GM21381 (cell line): ENCODE measurements around the gene FMNL2.

ENCODE experiments used
- ATAC-seq: cut with Tn5 transposase; IDR thresholded peaks from one replicate; pipeline ENCODE4 v1.9.1; 2021; ENCODE audit warnings: mild to moderate bottlenecking, moderate library complexity; ENCODE audit not compliant: unreplicated experiment

The FMNL2 gene

GRCh38 chr2:152337511-152337903 is 2.5 kb downstream of the FMNL2 start:
- no peak for ATAC-seq

- no peak for ATAC-seq
Measured at GRCh38 chr2:152339556-152340286, 4.7 kb downstream of the FMNL2 start.

GRCh38 chr2:152342259-152343046 is 7.5 kb downstream of the FMNL2 start:
- no peak for ATAC-seq

GRCh38 chr2:152343426-152343825 is 8.5 kb downstream of the FMNL2 start:
- no peak for ATAC-seq

- ATAC-seq: no peak
Measured at GRCh38 chr2:152344579-152345195, 9.7 kb downstream of the FMNL2 start.

- no peak for ATAC-seq
Measured at GRCh38 chr2:152347076-152347475, 12.1 kb downstream of the FMNL2 start.

- no peak for ATAC-seq
Measured at GRCh38 chr2:152348388-152348787, 13.4 kb downstream of the FMNL2 start.

- no peak for ATAC-seq
Measured at GRCh38 chr2:152349416-152349815, 14.4 kb downstream of the FMNL2 start.

- ATAC-seq: no peak
Measured at GRCh38 chr2:152350155-152350679, 15.2 kb downstream of the FMNL2 start.

- no peak for ATAC-seq
Measured at GRCh38 chr2:152352616-152353015, 17.6 kb downstream of the FMNL2 start.

- ATAC-seq: no peak
Measured at GRCh38 chr2:152353364-152353763, 18.4 kb downstream of the FMNL2 start.

- ATAC-seq: no peak
Measured at GRCh38 chr2:152354069-152354755, 19.2 kb downstream of the FMNL2 start.

GRCh38 chr2:152354909-152355308 is 19.9 kb downstream of the FMNL2 start:
- ATAC-seq: no peak

GRCh38 chr2:152355409-152355831 is 20.4 kb downstream of the FMNL2 start:
- ATAC-seq: no peak

- no peak for ATAC-seq
Measured at GRCh38 chr2:152359573-152360363, 24.8 kb downstream of the FMNL2 start.

GRCh38 chr2:152363936-152364335 is 29.0 kb downstream of the FMNL2 start:
- ATAC-seq: peak; percentile 44

- ATAC-seq: peak; percentile 91
Measured at GRCh38 chr2:152367547-152368390, 32.8 kb downstream of the FMNL2 start.

- no peak for ATAC-seq
Measured at GRCh38 chr2:152369176-152369860, 34.3 kb downstream of the FMNL2 start.

GRCh38 chr2:152370783-152371182 is 35.8 kb downstream of the FMNL2 start:
- ATAC-seq: no peak
